ENCODE data around the gene MT1F. TPM values are rescaled to one million over a fixed set of nuclear protein-coding genes. Genes with fewer than 3 reads are reported as not detected.

Gene MT1F
- total RNA-seq (2021; ENCODE audit: unreplicated experiment), result 7.3 TPM
- polyA plus RNA-seq (2012), result 24.2 and 24.5 TPM in 2 replicates
- Bru-seq, nascent RNA, result percentile 43 among the genes with signal in this experiment
- percentile 67 among the genes with signal in this experiment for BruChase-seq, experiment 1, labeled RNA remaining after a 6-hour chase
- percentile 48 among the genes with signal in this experiment for BruChase-seq, experiment 2, labeled RNA remaining after a 2-hour chase
- long read RNA-seq, transcript MT1F-201 (3 exons, 690 nt), result major isoform, 5 of 5 reads
- long read RNA-seq, partial matches to known transcripts, result 0 of 5 reads
- long read RNA-seq, other reads (novel, unspliced or antisense), result 0 of 5 reads

- Histone ChIP-seq H3K9me2 (ENCODE audit: insufficient read depth) (no peaks in the 10 kb centered on the region), H3K9ac (ENCODE audit: low read length) (peak within 1 kb of the TSS; percentile 46), H3K27me3 (ENCODE audit: insufficient read depth, low read length) (no peaks in the 10 kb centered on the region), H2AFZ (ENCODE audit: low read depth, low read length, poor library complexity, severe bottlenecking) (peak within 1 kb of the TSS; percentile 91), H4K20me1 (ENCODE audit: insufficient read depth) (no peaks in the 10 kb centered on the region), H3K4me1 (ENCODE audit: control insufficient read depth in 1 of 2, insufficient read depth in 2 of 2, low read length in 2 of 2) (peaks cover 26 to 54% of the 10 kb centered on the region in 2 experiments), H3K4me2 (ENCODE audit: low read length) (peak within 1 kb of the TSS; percentile 80), H3K79me2 (ENCODE audit: insufficient read depth, low read length) (no peaks in the 10 kb centered on the region), H3K9me3 (ENCODE audit: control insufficient read depth in 1 of 2, insufficient read depth in 1 of 2, low read depth in 1 of 2, low read length in 2 of 2) (no peaks in the 10 kb centered on the region), H3K27ac (ENCODE audit: low read depth, low read length) (no peak within 1 kb of the TSS; the same call in 1 of the 2 replicates), H3K36me3 (ENCODE audit: control insufficient read depth in 1 of 2, insufficient read depth in 2 of 2, low read length in 2 of 2) (no peaks in the 10 kb centered on the region), H3K4me3 (replicated peaks in 1 of 2; ENCODE audit: low read depth in 1 of 2, low read length in 2 of 2) (peak within 1 kb of the TSS; percentile 47 to 55)
- BruUV-seq (replicated peaks), result no TSS peak
- TF ChIP-seq POLR2AphosphoS5 (IDR thresholded peaks at IDR 0.05; ENCODE audit: low read depth, low read length), result peak; percentile 73
- TF ChIP-seq CEBPB (IDR thresholded peaks at IDR 0.05; ENCODE audit: low read depth), result peak; percentile 88
- no peak for TF ChIP-seq POLR2A (IDR thresholded peaks at IDR 0.05; ENCODE audit: borderline replicate concordance, extremely low read depth, insufficient read depth, insufficient read length)
- peak; percentile 37 for TF ChIP-seq RAD21 (IDR thresholded peaks at IDR 0.05; ENCODE audit: low read depth)
- TF ChIP-seq SP1 (IDR thresholded peaks at IDR 0.05; ENCODE audit: low read depth), result peak; percentile 59
- TF ChIP-seq MAX (IDR thresholded peaks at IDR 0.05), result no peak; the same call in 1 of the 2 replicates
- no peak for TF ChIP-seq CTCF (IDR thresholded peaks at IDR 0.05 in 2 of 3, conservative IDR thresholded peaks at IDR 0.05 in 1 of 3; ENCODE audit: borderline replicate concordance in 1 of 3, insufficient read depth in 1 of 3, low read depth in 2 of 3, low read length in 2 of 3)
- RAD21 ChIA-PET (ENCODE audit: low non-redundant PET in 1 of 2, low total read pairs in 2 of 2, uncharacterized antibody in 2 of 2, unreplicated experiment in 2 of 2), result no interaction called here
- ATAC-seq (peak; percentile 87), DNase-seq (ENCODE audit: low read depth, low spot score) (peak; percentile 83)
- CTCF ChIA-PET, result no interaction called here
- intact Hi-C loops (cut with micrococcal nuclease), result loop anchor here (2.0 kb wide), 1 partner anchor 25 kb away; the partner anchor contains the start of gene MT1X
- POLR2A ChIA-PET, result interaction anchor here (0.6 to 3.8 kb wide), 6 partner anchors 30 to 61 kb away, joined by 3 to 17 read pairs (median 4); partner anchors contain the start of genes MT1E and MT2A
Measured at GRCh38 chr16:56657555-56658326, at the start of gene MT1F. Gene MT1F (plus strand): TSS chr16:56657959. CDS start chr16:56658059, 100 bp downstream.

Measured in HCT116 (cell line).